HepG2 (cell line): Measurements from ENCODE around the gene LHX5. TPM values are rescaled to one million over a fixed set of nuclear protein-coding genes. Genes with fewer than 3 reads are reported as not detected.
A peak's percentile ranks its signal among the peaks of the same experiment; 100 is the strongest.

Source experiments
- CENPX ChIP-seq: sonication (generic); formaldehyde crosslinking; IDR thresholded peaks from 2 replicates; pipeline ENCODE4 v1.9.0; 2021; ENCODE audit warnings: mild to moderate bottlenecking, missing genetic modification reagents, moderate library complexity
- E2F1 ChIP-seq: sonication (generic); formaldehyde crosslinking; IDR thresholded peaks from 2 replicates; pipeline ENCODE4 v1.5.0; 2020; ENCODE audit warnings: missing genetic modification reagents
- FOXO4 ChIP-seq: sonication (generic); formaldehyde crosslinking; conservative IDR thresholded peaks from 2 replicates; pipeline ENCODE4 v1.8.1; 2023; ENCODE audit warnings: missing genetic modification reagents
- IKZF5 ChIP-seq: IDR thresholded peaks from 2 replicates; pipeline ENCODE4 v1.6.1; 2018; ENCODE audit warnings: missing genetic modification reagents, mild to moderate bottlenecking, missing compliant biosample characterization
- SNAPC5 ChIP-seq: sonication (generic); formaldehyde crosslinking; IDR thresholded peaks from 2 replicates; pipeline ENCODE4 v1.8.1; 2023; ENCODE audit warnings: mild to moderate bottlenecking, missing genetic modification reagents, borderline replicate concordance
- TBX2 ChIP-seq: sonication (generic); formaldehyde crosslinking; IDR thresholded peaks from 2 replicates; pipeline ENCODE4 v1.5.0; 2020; ENCODE audit warnings: missing genetic modification reagents, mild to moderate bottlenecking, borderline replicate concordance
- ZBTB49 ChIP-seq: sonication (generic); formaldehyde crosslinking; IDR thresholded peaks from 2 replicates; pipeline ENCODE4 v1.4.0; 2020; ENCODE audit warnings: missing genetic modification reagents, borderline replicate concordance
- ZFY ChIP-seq: sonication (generic); formaldehyde crosslinking; IDR thresholded peaks from 2 replicates; pipeline ENCODE4 v1.4.0; 2020; ENCODE audit warnings: missing genetic modification reagents
- ZNF124 ChIP-seq: sonication (generic); formaldehyde crosslinking; IDR thresholded peaks from 2 replicates; pipeline ENCODE4 v1.4.0; 2020; ENCODE audit warnings: missing genetic modification reagents
- ZNF282 ChIP-seq: fragments of 450-650 bp; IDR thresholded peaks from 2 replicates; pipeline ENCODE4 v1.6.1; 2018; ENCODE audit not compliant: partially characterized antibody
- ZNF362 ChIP-seq: sonication (generic); formaldehyde crosslinking; IDR thresholded peaks from 2 replicates; pipeline ENCODE4 v1.4.0; 2020; ENCODE audit warnings: missing genetic modification reagents, mild to moderate bottlenecking, borderline replicate concordance
- ZNF503 ChIP-seq: sonication (generic); formaldehyde crosslinking; IDR thresholded peaks from 2 replicates; pipeline ENCODE4 v1.4.0; 2020; ENCODE audit warnings: missing genetic modification reagents
- ZNF512 ChIP-seq: sonication (generic); formaldehyde crosslinking; IDR thresholded peaks from 2 replicates; pipeline ENCODE4 v1.4.0; 2020; ENCODE audit warnings: mild to moderate bottlenecking, missing genetic modification reagents
- ZNF704 ChIP-seq: sonication (generic); formaldehyde crosslinking; IDR thresholded peaks from 2 replicates; pipeline ENCODE4 v1.8.1; 2023; ENCODE audit warnings: mild to moderate bottlenecking, inconsistent platforms, moderate library complexity, missing genetic modification reagents, borderline replicate concordance
- polyA plus RNA-seq, 8 experiments: library from polyadenylated mRNA; depleted of rRNA in 3 of 8; stranded (reverse) in 7 of 8; unstranded in 1 of 8; fragments of >200 nt; fragmentation: Illumina TruSeq in 4 of 8; extraction: Trizol in 4 of 8; gene quantifications; 2 replicates each; pipeline versions ENCODE4 v1.2.1 to v1.2.3, GENCODE V29; 2011 to 2016; ENCODE audit warnings: low read depth in 4 of 8, missing spikeins in 1 of 8, mixed read lengths in 1 of 8; ENCODE audit not compliant: insufficient read depth in 1 of 8
- total RNA-seq, 5 experiments: library from RNA; depleted of rRNA; stranded (reverse); fragments of >200 nt; fragmentation: Illumina TruSeq; extraction: Trizol; gene quantifications; 2 replicates each; pipeline ENCODE4 v1.2.3, GENCODE V29; 2016; ENCODE audit warnings: low read depth in 1 of 5

LHX5 gene
- total and polyA plus RNA-seq, 2 of the 13 experiments (the other 11 are each of a cell fraction or from before 2014, with no cell fraction given): not detected

GRCh38 chr12:113418213-113418879 lies 53.3 kb downstream of the LHX5 start (continued):
- TF ChIP-seq IKZF5 (CRISPR knock-in tag) (no peak), E2F1 (no peak), TBX2 (CRISPR knock-in tag) (peak; percentile 95), ZNF362 (CRISPR knock-in tag) (no peak), ZFY (CRISPR knock-in tag) (no peak; the same call in 1 of the 2 replicates), ZNF512 (CRISPR knock-in tag) (no peak), ZNF704 (CRISPR knock-in tag) (no peak), ZNF503 (0 out of 2 replicates have a peak, but pooled peaks have one; percentile 33), ZNF282 (no peak), FOXO4 (CRISPR knock-in tag) (no peak), ZBTB49 (CRISPR knock-in tag) (no peak), SNAPC5 (no peak), ZNF124 (CRISPR knock-in tag) (no peak), CENPX (no peak)
